GM19043 (cell line): Measurements from ENCODE around the gene PROX1.

Source experiments
- ATAC-seq: cut with Tn5 transposase; IDR thresholded peaks from one replicate; pipeline ENCODE4 v1.9.1; 2021; ENCODE audit warnings: low read depth; ENCODE audit not compliant: unreplicated experiment

The PROX1 gene

GRCh38 chr1:213997038-213997771 lies 9.4 kb downstream of the PROX1 start:
- ATAC-seq = no peak

GRCh38 chr1:213997772-213998107 lies 10.0 kb downstream of the PROX1 start:
- ATAC-seq = no peak

- no peak for ATAC-seq
Measured at GRCh38 chr1:213998785-213999184, 11.0 kb downstream of the PROX1 start.

- no peak for ATAC-seq
Measured at GRCh38 chr1:213999732-214000131, 12.0 kb downstream of the PROX1 start.

- ATAC-seq = no peak
Measured at GRCh38 chr1:214002060-214002459, 14.3 kb downstream of the PROX1 start.

GRCh38 chr1:214002472-214002871 lies 14.7 kb downstream of the PROX1 start:
- ATAC-seq = no peak

GRCh38 chr1:214003233-214003632 lies 15.5 kb downstream of the PROX1 start:
- ATAC-seq = no peak

GRCh38 chr1:214004014-214004413 lies 16.2 kb downstream of the PROX1 start:
- ATAC-seq = no peak

GRCh38 chr1:214004795-214005194 lies 17.0 kb downstream of the PROX1 start:
- no peak for ATAC-seq

GRCh38 chr1:214005708-214006107 lies 17.9 kb downstream of the PROX1 start:
- ATAC-seq = no peak

- no peak for ATAC-seq
Measured at GRCh38 chr1:214006845-214007244, 19.1 kb downstream of the PROX1 start.

- no peak for ATAC-seq
Measured at GRCh38 chr1:214008347-214008746, 20.6 kb downstream of the PROX1 start.

- ATAC-seq = no peak
Measured at GRCh38 chr1:214008791-214009422, 21.1 kb downstream of the PROX1 start.

- no peak for ATAC-seq
Measured at GRCh38 chr1:214009423-214010196, 21.8 kb downstream of the PROX1 start.

GRCh38 chr1:214010197-214010573 lies 22.4 kb downstream of the PROX1 start:
- ATAC-seq = no peak

- no peak for ATAC-seq
Measured at GRCh38 chr1:214010717-214011116, 22.9 kb downstream of the PROX1 start.

- ATAC-seq = no peak
Measured at GRCh38 chr1:214012418-214012817, 24.6 kb downstream of the PROX1 start.

GRCh38 chr1:214013614-214014377 lies 26.0 kb downstream of the PROX1 start:
- ATAC-seq = no peak

- ATAC-seq = no peak
Measured at GRCh38 chr1:214014730-214015129, 27.0 kb downstream of the PROX1 start.

- no peak for ATAC-seq
Measured at GRCh38 chr1:214017191-214017982, 29.6 kb downstream of the PROX1 start.
